H1 (cell line): ENCODE results near the gene TUBD1. TPM values are rescaled to one million over a fixed set of nuclear protein-coding genes. Genes with fewer than 3 reads are reported as not detected.

Experiments used
- CBX5 ChIP-seq: fragments of 300-800, 300-1000 bp; sonication (generic); IDR thresholded peaks from 2 replicates; pipeline ENCODE4 v1.7.1; 2016; ENCODE audit warnings: antibody characterized with exemption, low read length, low read depth
- polyA plus RNA-seq, 7 experiments: library from polyadenylated mRNA; depleted of rRNA in 3 of 7; stranded (reverse) in 5 of 7; unstranded in 2 of 7; fragments of >200 nt in 5 of 7; fragments of 200-250 nt in 2 of 7; gene quantifications; 1 replicate in 5 of 7; 2 replicates in 1 of 7; 4 replicates in 1 of 7; pipeline versions ENCODE4 v1.2.1 to v1.2.3, GENCODE V29; 2011 to 2013; ENCODE audit warnings: missing spikeins in 2 of 7, mixed read lengths in 2 of 7
- total RNA-seq: library from RNA; stranded (reverse); fragmentation: NEBNext Ultra II Directional; extraction: Animal tissue kit (Norgen Biotek cat#: 25700); gene quantifications from 2 replicates; pipeline ENCODE4 v1.2.1, GENCODE V29; 2021

TUBD1 gene
- total and polyA plus RNA-seq, 2 of the 8 experiments (the other 6 are each of a cell fraction or from before 2014, with no cell fraction given) = 9.1 to 17.5 TPM

DNA sequence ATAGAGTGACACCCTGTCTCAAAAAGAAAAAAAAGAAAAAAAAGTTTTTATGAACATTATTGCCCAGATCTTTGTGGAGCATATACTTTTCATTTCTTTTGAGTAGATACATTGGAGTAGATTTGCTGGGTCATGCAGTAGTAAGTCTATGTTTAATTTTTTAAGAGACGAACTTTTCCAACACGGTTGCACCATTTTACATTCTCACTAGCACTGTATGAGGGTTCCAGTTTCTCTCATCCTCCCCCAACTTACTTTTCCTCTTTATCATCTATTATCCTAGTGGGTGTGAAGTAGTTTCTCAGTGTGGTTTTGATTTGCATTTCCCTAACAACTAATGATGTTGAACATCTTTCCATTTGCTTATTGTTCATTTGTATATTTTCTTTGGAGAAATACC, 10.7 kb upstream of the TUBD1 start (continued):
- TF ChIP-seq CBX5 = no peak
- TF ChIP-seq, all 59 proteins: peak for 0
